GM21737 (cell line): ENCODE results near the gene TSC22D1.
"Not testable (repeated sequence)": the region's sequence is repeated elsewhere in the genome, so short reads cannot be mapped to it uniquely, and the experiment has no call there.

ENCODE experiments used
- ATAC-seq: cut with Tn5 transposase; IDR thresholded peaks from one replicate; pipeline ENCODE4 v1.9.1; 2021; ENCODE audit warnings: mild to moderate bottlenecking, moderate library complexity; ENCODE audit not compliant: unreplicated experiment

Gene TSC22D1

DNA sequence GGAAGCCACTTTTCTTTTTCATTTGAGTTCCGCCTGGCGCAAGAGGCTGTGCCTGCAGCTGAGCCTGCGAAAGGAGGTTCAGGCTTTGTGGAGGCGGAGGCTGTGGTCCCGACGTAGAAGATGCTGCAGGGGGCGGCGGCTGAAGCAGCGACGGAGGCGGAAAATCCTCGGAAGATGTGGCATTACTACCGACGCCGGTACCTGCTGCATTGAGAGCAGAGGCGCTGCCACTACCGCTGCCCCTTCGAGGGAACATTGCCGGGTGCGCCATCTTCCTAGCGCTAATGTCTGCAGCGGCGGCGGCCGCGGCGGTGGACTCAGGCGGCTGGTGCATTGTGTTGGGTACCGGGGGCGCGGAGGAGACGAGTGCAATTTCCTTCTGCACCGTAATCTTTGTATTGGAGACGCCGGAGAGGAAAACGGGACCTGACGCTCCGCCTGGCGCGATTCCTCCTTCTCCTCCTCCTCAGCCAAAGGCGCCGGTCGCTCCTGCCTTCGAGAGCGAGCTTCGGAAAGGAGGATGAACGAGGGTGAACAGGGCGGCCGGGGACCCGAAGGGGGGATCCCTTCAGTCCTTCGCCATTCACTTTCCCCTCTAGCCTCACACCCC, at the start of gene TSC22D1:
Gene TSC22D1, minus strand, starts transcription at position 590 of the 610 bp plus-strand sequence. Its CDS starts 256 bp downstream, at position 334.
- ATAC-seq, result no peak

DNA sequence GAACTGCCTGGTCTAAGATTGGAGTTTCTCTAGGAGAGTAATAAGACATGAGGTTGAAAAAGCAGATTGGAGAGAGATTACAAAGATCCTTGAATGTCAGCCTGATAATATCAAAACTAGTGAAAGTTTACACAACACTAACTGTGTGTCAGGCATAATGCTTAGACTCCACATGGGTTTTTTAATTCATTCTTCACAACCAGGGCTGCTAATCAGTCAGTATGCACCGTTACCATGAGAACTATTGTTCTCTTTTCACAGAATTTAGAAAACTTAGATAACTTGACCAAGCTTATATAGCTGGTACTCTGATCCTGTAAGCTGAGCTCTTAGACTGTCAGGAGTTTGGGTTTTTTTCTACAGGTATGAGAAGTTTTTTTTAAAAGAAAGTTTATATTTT, 46.6 kb upstream of the TSC22D1 start:
- no peak for ATAC-seq

DNA sequence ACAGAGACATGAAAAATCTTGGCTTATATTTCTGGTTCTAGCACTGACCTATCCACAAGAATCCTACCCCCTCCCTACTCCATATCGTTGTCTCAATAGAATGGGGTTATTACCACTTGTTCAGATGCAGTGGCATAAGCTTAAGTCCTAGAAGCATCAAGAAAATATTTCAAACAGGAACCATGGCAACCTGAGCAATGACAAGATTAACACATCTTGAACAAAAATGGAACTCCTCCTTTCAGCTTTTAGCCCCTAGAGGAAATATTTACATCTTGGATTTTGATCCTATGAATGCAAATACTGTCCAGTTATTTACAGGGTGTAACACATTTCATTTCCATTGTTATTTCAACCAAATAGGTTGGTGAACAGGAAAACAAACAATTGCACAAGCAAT, 46.1 kb upstream of the TSC22D1 start:
- ATAC-seq, result no peak

DNA sequence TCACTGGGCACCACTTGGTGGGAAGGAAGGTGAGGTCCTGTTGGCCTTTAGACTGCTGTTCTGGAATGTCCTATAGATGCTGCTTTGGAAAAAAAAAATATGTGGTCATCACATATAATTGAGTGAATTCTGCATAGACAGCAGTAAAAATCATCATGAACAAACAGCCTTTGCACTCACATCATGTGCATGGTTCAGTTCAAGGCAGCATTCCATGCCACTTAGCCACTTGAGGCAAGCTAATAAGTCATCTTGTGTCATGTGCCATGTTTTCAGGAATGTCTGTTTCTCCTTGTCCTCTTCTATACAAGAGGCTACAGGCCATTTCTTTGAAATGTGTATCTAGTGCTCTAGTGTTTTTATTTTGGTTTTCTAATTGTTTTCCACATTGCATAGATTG, 43.9 kb upstream of the TSC22D1 start:
- ATAC-seq, result no peak

DNA sequence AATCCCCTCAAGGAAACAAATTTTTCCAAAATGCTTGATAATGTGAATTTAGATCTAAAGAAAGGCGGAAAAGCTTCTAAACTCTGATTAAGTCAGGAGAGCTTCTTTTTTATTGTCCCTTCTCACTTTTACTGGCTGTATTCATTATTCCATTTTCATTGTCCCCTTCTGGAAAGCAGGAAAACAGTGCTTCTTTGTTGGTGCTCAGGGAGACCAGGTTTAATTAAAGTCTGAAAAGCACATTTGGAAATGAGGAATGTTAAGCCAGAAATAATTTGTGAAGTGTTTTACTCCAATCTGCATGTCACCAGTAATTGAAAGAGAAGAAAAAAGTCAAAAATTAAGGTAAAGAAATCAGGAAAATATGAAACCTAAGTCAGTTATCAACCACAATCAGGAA, 43.5 kb upstream of the TSC22D1 start:
- no peak for ATAC-seq

DNA sequence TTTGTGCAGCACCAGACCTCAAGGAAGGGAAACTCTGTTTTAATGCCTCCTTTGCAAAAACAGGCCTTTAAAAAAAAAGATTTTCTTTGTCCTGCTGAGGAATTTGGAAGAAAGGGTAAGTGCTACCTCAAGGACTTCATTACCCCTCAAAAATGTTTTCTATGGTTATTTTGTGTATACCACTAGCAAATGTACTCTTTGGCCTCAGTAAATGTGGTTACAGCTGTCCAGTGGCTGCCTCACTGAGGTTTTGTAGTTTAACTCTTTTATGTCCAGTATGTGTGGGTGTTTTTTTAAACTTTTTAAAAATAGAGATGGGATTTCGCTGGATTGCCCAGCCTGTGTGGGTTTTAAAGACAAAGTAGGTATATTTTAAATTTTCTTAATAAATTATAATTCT, 42.2 kb upstream of the TSC22D1 start:
- no peak for ATAC-seq

DNA sequence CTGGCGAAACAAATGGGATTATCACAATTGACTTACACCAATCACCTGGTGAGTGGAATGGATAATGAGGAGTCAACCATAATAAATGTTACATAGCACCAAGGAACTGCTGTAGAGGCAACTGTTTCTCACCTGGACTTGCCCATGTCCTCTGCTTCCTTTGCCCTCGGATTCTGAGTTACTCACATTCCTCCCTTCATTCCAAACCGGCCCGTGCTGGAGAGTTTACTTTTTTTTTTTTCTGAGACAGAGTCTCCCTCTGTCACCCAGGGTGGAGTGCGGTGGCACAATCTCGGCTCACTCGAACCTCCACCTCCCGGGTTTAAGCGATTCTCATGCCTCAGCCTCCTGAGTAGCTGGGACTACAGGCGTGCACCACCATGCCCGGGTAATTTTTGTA, 41.5 kb upstream of the TSC22D1 start:
- no peak for ATAC-seq

DNA sequence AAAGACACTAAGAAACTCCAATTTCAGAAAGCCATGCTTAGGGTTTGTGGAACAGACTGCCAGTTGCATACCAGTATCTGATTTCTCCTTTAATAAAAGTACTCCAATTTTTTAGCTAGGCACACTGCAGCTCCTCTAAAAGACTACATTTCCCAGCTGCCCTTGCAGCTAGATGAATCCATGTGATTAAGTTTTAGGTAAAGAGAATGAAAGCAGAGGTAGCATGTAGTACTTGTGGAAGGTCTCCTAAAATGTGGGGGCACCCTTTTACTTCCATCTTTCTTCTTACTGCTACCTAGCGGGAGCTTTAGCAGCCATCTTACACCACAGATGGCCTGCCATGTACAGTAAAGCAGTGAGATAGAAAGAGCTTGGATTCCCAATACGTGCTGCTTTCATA, 33.0 kb upstream of the TSC22D1 start:
- ATAC-seq, result no peak

DNA sequence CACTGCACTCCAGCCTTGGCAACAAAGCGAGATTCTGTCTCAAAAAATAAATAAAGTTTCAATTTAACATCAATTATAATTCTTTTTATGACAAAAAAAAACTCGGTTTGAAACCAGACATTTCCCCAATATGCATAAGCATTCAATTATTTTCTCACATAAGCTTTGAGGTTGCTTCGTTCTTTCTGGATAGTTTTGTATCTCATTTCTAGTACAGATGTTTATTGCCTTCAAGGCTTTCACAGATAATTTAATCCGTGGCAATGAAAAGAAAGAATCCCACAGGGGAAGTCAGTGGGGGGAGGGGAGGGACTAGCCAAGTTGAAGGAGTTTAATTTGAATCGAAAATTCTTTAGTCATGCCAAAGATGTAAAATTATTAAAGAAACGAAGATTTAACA, 29.6 kb upstream of the TSC22D1 start:
- no peak for ATAC-seq

DNA sequence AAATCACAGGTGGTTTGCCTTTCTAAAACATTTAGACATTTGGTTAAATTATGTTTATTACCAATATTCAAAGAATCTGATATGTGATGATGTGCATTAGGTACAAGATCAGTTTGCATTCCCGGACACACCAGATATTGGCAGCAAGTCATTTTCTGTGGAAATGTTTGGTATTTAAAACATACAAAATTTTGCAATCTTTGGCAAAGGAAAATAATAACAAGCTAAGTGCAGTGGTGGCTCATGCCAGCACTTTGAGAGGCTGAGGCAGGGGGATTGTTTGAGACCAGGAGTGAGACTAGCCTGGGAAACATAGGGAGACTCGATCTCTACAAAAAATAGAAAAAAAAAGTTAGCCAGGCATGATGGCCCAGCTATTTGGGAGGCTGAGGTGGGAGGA, 29.1 kb upstream of the TSC22D1 start:
- ATAC-seq, result no peak

DNA sequence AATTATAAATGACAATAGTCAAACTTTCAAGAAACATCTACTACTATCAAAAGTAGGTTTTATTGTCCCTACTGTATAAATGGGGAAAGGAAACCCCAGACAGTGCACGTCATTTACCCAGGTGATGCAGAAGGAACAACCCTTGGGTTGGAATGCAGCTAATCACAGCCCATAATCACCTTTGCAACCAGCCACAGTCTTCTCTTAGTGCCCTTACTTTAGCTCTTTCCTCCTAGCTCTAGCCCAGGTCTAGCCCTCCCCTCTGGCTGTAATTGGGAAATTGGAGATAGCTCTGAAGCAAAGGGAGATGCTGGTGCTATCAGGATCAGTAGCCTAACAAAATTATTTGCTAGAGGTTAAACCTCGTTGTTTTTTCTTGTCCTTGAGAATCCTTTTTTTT, 25.5 kb upstream of the TSC22D1 start:
- no peak for ATAC-seq

DNA sequence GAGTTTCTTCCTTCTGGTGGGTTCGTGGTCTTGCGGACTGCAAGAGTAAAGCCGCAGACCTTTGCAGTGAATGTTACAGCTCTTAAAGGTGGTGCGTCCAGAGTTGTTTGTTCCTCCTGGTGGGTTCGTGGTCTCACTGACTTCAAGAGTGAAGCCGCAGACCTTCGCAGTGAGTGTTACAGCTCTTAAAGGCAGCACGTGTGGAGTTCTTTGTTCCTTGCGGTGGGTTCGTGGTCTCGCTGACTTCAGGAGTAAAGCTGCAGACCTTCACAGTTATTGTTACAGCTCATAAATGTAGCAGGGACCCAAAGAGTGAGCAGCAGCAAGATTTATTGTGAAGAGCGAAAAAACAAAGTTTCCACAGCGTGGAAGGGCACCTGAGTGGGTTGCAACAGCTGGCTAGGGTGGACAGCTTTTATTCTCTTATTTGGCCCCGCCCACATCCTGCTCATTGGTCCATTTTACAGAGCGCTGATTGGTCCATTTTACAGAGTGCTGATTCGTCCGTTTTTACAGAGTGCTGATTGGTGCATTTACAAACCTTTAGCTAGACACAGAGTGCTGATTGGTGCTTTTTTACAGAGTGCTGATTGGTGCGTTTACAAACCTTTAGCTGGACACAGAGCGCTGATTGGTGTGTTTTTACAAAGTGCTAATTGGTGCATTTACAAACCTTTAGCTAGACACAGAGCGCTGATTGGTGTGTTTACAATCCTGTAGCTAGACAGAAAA, 17.9 kb upstream of the TSC22D1 start:
- ATAC-seq, result not testable (repeated sequence)

DNA sequence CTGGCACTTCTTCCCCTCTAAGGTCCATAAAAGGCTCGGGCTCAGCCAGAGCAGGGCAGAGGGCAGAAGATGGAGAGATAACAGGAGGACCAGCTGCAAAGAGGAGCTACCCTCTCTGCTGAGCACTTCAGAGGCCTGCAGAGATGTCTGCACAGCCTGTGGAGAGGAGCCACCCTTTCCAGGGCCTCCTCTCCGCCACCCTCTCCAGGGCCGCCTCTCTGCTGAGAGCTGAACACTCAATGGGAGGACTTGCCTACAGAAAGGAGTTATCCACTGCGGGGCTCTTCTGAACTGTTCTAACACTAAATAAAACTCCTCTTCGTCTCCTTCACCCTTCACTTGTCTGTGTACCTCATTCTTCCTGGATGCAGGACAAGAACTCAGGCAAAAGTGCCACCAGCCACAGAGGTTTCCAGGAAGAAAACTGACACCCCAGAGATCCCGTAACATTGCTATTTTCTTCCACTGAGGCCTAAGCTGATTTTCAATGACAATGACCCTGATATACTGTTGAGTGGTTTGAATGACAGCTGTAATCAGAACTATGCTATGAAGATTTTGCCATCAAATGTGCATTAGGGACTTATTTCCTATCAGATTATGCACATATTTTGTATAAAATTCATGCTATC, 16.2 kb upstream of the TSC22D1 start:
- no peak for ATAC-seq

DNA sequence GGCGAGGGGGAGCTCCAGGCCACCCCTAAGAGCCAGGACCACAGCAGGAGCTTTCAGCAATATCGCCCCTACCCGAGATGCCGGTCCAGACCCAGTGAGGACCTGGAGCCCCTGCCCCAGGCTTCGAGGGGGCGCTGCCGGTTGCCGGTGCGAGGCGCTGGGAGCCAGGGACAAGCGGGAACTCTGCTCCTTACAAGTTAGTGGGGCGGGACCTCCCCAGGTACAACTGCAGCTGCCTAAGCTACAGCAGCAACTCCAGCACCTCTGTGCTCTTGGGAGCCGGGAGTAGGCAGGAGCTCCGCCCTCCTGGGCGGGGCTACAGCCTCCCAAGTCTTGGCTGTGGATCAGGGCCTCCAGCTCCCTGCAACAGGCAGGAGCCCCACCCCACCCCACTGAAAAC, 15.2 kb upstream of the TSC22D1 start:
- no peak for ATAC-seq

DNA sequence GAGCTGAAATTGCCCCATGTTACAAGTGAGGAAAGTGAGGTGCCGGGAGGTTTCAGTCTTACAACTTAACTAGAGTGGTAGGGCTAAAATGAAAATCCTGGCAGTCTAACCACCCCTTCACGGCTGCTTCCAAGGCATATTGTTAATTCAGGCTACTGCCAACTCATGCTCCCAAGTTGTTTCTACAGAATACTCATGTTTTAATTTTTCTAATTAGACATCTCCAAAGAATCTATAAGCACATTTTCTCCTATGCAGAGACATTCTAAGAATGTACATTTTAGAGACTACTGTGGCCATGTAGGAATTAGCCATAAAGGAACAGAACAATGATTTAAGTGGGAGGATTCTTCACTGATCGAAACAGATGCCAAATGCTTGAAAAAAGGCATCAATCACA, 7.0 kb upstream of the TSC22D1 start:
- no peak for ATAC-seq

DNA sequence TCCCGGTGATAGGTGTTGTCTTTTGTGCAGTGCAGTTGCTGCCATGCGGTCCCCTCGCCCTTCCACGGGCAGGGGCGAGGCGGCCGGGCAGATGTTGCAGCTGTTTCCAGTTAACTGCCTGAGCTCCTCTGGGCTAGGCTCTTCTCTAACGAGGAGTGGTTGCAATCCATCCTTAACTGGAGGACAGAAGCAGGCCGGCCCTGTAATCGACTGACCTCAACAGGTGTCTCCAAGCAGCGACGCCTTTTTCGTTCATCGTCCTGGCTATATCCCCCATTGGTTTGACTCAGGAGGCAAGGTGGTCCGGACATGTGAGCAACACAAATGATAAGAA, 1.9 kb upstream of the TSC22D1 start:
- ATAC-seq, result no peak

DNA sequence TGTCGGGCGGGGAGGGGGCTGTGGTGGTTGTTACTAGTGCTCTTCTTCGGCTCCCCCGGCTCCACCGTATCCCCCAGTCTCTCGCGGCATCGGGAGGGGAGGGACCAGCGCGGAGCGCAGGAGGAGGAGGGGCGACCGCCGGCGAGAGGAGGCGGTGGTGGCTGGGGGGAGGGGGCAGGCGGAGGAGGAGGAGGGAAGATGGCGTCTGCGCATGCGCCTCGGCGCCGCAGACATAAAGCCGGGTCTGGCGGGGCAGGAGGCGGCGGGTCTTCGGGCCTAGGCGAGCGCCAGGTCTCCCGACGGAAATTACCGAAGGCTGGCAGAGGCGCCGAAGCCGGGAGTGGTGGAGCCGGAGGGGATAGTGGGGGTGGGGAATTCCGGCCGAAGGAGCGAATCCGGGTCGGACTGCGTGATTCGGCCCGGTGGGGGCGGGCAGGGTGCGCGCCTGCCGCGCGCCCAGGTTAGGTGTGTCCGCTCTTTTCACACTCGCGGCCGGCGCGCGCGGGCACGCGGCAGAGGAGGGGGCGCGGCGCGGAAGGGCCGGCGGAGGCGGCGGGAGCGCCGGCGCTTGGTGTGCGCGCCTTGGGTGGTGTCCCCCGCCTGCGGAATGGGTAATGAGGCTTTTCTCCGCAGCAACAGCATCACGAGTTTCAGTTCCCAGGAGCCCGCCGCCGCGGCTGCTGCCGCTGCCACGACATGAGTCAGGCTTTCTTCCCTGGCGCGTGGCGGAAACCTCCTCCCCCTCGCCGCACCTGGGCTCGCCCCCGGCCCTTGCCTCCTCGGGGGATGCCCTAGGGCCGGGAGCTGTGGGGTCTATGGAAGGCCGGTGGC, 1.3 kb upstream of the TSC22D1 start:
- ATAC-seq, result peak; percentile 50

DNA sequence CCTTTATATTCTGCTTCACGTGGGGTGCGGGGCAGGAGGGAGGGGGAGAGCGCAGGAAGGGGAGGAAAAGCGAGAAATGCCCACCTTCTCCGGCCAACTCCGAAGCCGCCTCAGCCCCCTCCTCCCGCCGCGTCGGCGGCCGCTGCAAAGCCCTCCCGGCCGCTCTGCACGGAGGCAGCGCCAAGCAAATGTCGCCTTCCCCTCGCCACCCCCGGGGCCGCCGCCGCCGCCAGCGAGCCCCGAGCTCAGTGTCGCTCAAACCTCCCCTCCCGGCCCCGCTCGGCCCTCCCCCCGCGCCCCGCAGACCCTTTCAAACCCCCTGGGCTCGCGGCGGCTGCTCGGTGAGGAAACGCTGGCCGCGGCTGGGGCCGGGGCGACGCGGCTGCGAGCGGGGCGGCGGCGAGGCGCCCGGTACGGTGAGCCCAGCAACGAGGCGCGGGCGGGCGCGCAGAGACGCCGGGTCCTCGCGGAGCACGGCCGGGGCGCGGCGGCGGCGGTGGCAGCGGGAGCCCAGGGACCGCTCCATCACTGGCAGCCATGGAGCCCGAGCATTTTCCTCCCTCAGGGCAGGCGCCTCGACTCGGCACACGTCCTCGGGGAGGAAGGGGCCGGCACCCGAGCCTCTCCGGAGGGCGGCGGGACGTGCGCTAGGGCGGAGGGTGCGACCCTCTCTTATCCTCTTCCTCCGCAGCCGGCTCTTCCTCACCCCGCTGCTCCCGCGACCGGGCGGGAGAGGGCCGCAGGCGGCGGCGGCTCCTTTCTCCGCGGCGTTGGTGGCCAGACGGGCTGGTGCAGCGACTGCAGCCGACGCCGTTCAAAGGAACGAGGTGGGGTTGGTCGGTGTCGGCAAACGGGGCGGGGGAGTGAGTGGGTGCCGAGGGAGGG, 463 bp upstream of the TSC22D1 start:
- ATAC-seq, result peak; percentile 18

DNA sequence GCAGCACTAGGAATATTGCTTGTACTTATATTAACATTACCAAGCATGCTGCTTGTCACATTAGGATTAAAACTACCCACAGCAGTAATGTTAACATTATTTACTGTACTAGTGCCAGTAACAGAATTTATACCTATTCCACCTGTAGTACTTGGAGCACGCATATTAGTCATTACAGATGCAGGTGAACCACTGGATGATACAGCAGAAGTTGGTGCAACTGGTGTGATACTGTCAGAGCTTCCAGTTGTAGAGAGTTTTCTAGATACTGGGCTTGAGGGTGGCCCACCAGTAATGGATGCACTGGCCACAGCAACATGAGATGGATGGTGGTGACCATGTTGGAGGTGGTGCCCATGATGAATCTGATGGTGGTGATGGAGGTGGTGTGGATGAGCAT, 1.1 kb downstream of the TSC22D1 start:
- no peak for ATAC-seq

DNA sequence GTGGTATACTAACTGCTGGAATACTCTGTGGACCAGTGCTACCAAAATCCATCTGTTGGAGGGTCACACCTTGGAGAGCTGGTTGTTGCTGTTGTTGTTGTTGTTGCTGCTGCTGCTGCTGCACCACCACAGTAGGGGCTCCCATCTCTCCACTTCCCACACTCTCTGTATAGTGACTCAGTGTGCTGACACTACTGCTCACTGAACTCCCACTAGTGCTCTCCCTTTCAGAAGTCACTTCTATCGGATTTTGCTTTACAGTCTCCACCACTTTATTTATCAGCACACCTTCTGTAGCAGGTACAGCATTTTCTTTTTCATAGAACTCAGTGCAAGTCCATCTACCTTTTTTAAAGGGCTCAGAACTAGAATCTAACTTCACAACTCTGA, 1.7 kb downstream of the TSC22D1 start:
- no peak for ATAC-seq
